Mesendoderm (in vitro differentiated cells): ENCODE data around the gene ZXDC.

ENCODE experiments used
- DNase-seq: peaks from one replicate; pipeline ENCODE4 v3.0.0; 2013
- H2AK5ac ChIP-seq: 2 replicates; pipeline ENCODE4 v1.6.1; 2013; ENCODE audit warnings: low read length, inconsistent platforms
- H2BK120ac ChIP-seq: 2 replicates; pipeline ENCODE4 v1.6.1; 2013; ENCODE audit warnings: low read depth, mild to moderate bottlenecking, low read length, moderate library complexity, mixed read lengths
- H2BK15ac ChIP-seq: replicated peaks from 2 replicates; pipeline ENCODE4 v1.6.1; 2013; ENCODE audit warnings: low read depth, mild to moderate bottlenecking, moderate library complexity
- H2BK5ac ChIP-seq: 2 replicates; pipeline ENCODE4 v1.6.1; 2013; ENCODE audit warnings: low read length, inconsistent platforms
- H3K18ac ChIP-seq: 2 replicates; pipeline ENCODE4 v1.6.1; 2013; ENCODE audit warnings: mild to moderate bottlenecking, low read length, mixed read lengths
- H3K23ac ChIP-seq: one replicate; pipeline ENCODE4 v1.6.1; 2013; ENCODE audit warnings: low read length
- H3K27ac ChIP-seq: 2 replicates; pipeline ENCODE4 v1.5.1; 2013; ENCODE audit warnings: low read depth, mild to moderate bottlenecking, inconsistent platforms, low read length, moderate library complexity
- H3K27me3 ChIP-seq: 2 replicates; pipeline ENCODE4 v1.6.1; 2013; ENCODE audit warnings: low read length, control low read depth, mild to moderate bottlenecking, inconsistent platforms; ENCODE audit not compliant: insufficient read depth, poor library complexity
- H3K36me3 ChIP-seq: 2 replicates; pipeline ENCODE4 v1.6.1; 2013; ENCODE audit warnings: low read length, inconsistent platforms; ENCODE audit not compliant: control insufficient read depth, insufficient read depth
- H3K4ac ChIP-seq: one replicate; pipeline ENCODE4 v1.6.1; 2013; ENCODE audit warnings: low read depth, mild to moderate bottlenecking, low read length, moderate library complexity
- H3K4me1 ChIP-seq: 2 replicates; pipeline ENCODE4 v1.6.1; 2013; ENCODE audit warnings: low read depth, low read length, inconsistent platforms; ENCODE audit not compliant: control insufficient read depth
- H3K4me2 ChIP-seq: 2 replicates; pipeline ENCODE4 v1.6.1; 2013; ENCODE audit warnings: low read length
- H3K4me3 ChIP-seq: 2 replicates; pipeline ENCODE4 v1.5.1; 2013; ENCODE audit warnings: mild to moderate bottlenecking, low read length
- H3K56ac ChIP-seq: one replicate; pipeline ENCODE4 v1.6.1; 2013; ENCODE audit warnings: low read length
- H3K79me1 ChIP-seq: 2 replicates; pipeline ENCODE4 v1.6.1; 2013; ENCODE audit warnings: low read length, inconsistent platforms
- H3K79me2 ChIP-seq: 2 replicates; pipeline ENCODE4 v1.6.1; 2013; ENCODE audit warnings: mild to moderate bottlenecking, low read length; ENCODE audit not compliant: control insufficient read depth, insufficient read depth
- H3K9ac ChIP-seq: 2 replicates; pipeline ENCODE4 v1.6.1; 2013; ENCODE audit warnings: low read length, inconsistent platforms
- H4K5ac ChIP-seq: one replicate; pipeline ENCODE4 v1.6.1; 2013; ENCODE audit warnings: low read length
- H4K8ac ChIP-seq: one replicate; pipeline ENCODE4 v1.6.1; 2013; ENCODE audit warnings: low read depth, mild to moderate bottlenecking, control low read depth, low read length, moderate library complexity
- WGBS: extraction: QIAGEN DNeasy Blood & Tissue Kit; methylation state at CpG from one replicate; pipeline ENCODE4 v1.1.7; 2013; ENCODE audit warnings: low lambda C conversion rate, missing lambda C conversion rate; ENCODE audit not compliant: insufficient coverage; ENCODE audit errors: extremely low coverage; 5-methylcytosine and 5-hydroxymethylcytosine counted together

The ZXDC gene

DNA sequence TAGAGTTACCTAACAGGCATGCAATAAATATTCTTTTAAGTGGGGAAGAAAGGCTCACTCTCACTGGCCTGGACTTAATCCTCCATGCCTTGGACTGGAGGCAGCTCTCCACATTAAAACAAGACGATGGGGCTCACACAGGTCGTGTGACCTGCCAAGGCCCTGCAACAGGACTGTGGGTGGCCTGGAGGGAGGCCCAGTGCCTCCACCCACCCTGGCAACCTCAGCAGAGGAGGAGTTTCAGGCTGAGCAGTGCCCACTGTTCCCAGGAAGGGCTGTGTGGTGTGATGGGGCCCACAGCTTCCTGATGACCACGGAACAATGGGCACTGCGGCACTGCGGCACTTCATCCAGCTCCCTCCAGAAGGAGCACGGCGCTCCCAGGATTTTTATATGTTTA is 36.3 kb upstream of the ZXDC start:
- Histone ChIP-seq H2BK120ac (no peak overlapping the region), H3K4me2 (no peak overlapping the region), H3K4ac (no peak overlapping the region), H4K5ac (no peak overlapping the region), H2AK5ac (no peak overlapping the region), H2BK15ac (no peak overlapping the region), H3K56ac (no peak overlapping the region), H2BK5ac (no peak overlapping the region), H3K27me3 (no peaks in the 10 kb centered on the region), H3K18ac (no peak overlapping the region), H3K9ac (no peak overlapping the region), H3K79me1 (no peaks in the 10 kb centered on the region), H3K23ac (no peak overlapping the region), H3K36me3 (no peaks in the 10 kb centered on the region), H3K79me2 (no peaks in the 10 kb centered on the region), H4K8ac (no peak overlapping the region), H3K4me1 (no peaks in the 10 kb centered on the region), H3K4me3 (no peak overlapping the region), H3K27ac (no peak overlapping the region)
- no peak for DNase-seq
- no CpG with 5 or more reads among the region's 7 CpGs for WGBS

DNA sequence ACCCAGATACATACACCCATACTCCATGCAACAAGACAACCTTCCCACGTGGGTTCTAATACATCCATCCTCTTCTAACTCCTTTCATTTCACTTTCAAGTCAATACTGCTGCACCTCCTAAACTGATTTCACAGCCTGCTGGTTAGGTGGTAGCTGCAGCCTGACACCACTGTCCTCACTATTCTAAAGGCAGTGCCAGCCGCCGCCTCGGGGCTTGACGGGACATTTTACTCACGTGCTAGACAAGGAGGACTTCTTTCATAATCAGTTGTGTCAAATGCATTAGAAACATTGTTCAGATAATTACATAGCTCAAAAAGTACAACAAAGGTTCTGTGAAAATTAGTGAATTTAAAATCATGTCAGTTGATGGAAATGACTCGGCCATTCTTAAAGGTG is 35.6 kb upstream of the ZXDC start:
- no peaks in the 10 kb centered on the region for H3K27me3 ChIP-seq
- no peaks in the 10 kb centered on the region for H3K79me2 ChIP-seq
- H3K18ac ChIP-seq: no peak overlapping the region
- H3K23ac ChIP-seq: no peak overlapping the region
- H2AK5ac ChIP-seq: no peak overlapping the region
- H2BK15ac ChIP-seq: no peak overlapping the region
- no peak overlapping the region for H3K56ac ChIP-seq
- no peak overlapping the region for H3K9ac ChIP-seq
- no peak overlapping the region for H4K5ac ChIP-seq
- no peak overlapping the region for H3K27ac ChIP-seq
- H3K4me1 ChIP-seq: no peaks in the 10 kb centered on the region
- no peak for DNase-seq
- no peak overlapping the region for H3K4me3 ChIP-seq
- H3K4me2 ChIP-seq: no peak overlapping the region
- no peaks in the 10 kb centered on the region for H3K36me3 ChIP-seq
- H2BK5ac ChIP-seq: no peak overlapping the region
- no peak overlapping the region for H4K8ac ChIP-seq
- no CpG with 5 or more reads among the region's 7 CpGs for WGBS
- no peak overlapping the region for H3K4ac ChIP-seq
- H3K79me1 ChIP-seq: no peaks in the 10 kb centered on the region
- H2BK120ac ChIP-seq: no peak overlapping the region

DNA sequence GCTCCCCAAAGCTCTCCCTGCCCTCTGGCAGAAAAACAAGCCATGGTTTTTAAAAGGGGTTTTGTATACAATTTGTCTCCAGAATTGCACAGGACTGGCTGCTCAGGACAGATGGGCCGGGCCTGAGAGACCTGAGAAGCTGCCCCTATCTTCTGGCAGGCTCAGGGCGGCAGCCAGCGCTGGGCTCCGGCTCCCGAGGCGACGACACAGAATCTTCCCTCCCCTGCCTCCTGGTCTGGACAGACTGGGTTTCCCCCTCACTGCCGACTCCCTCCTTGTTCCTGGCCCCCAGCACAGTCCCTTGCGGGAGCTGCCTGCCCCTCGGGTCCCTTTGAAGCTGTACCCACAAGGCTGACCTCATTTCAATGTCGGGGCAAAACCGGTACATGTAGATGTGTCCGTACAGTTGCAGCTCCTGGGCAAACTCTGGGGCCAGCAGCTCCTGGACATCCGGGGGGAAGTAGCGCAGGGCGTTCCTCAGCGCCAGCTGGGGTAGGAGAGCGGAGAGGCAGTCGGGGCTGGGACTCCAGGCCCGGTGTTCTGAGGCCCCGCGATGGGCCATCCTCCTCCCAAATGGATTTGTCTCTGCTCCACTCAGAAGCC is 34.7 kb upstream of the ZXDC start:
- H3K79me1 ChIP-seq: no peaks in the 10 kb centered on the region
- no peak overlapping the region for H3K9ac ChIP-seq
- no peak overlapping the region for H3K27ac ChIP-seq
- no peak overlapping the region for H4K5ac ChIP-seq
- H3K27me3 ChIP-seq: no peaks in the 10 kb centered on the region
- H3K79me2 ChIP-seq: no peaks in the 10 kb centered on the region
- no peak overlapping the region for H2AK5ac ChIP-seq
- H2BK120ac ChIP-seq: no peak overlapping the region
- no peak overlapping the region for H3K4me2 ChIP-seq
- no peak overlapping the region for H3K18ac ChIP-seq
- H3K56ac ChIP-seq: no peak overlapping the region
- no peak for DNase-seq
- no peak overlapping the region for H3K4me3 ChIP-seq
- WGBS: no CpG with 5 or more reads among the region's 22 CpGs
- H2BK5ac ChIP-seq: no peak overlapping the region
- no peak overlapping the region for H3K23ac ChIP-seq
- no peaks in the 10 kb centered on the region for H3K36me3 ChIP-seq
- H2BK15ac ChIP-seq: no peak overlapping the region
- H4K8ac ChIP-seq: no peak overlapping the region
- H3K4me1 ChIP-seq: no peaks in the 10 kb centered on the region
- H3K4ac ChIP-seq: no peak overlapping the region

DNA sequence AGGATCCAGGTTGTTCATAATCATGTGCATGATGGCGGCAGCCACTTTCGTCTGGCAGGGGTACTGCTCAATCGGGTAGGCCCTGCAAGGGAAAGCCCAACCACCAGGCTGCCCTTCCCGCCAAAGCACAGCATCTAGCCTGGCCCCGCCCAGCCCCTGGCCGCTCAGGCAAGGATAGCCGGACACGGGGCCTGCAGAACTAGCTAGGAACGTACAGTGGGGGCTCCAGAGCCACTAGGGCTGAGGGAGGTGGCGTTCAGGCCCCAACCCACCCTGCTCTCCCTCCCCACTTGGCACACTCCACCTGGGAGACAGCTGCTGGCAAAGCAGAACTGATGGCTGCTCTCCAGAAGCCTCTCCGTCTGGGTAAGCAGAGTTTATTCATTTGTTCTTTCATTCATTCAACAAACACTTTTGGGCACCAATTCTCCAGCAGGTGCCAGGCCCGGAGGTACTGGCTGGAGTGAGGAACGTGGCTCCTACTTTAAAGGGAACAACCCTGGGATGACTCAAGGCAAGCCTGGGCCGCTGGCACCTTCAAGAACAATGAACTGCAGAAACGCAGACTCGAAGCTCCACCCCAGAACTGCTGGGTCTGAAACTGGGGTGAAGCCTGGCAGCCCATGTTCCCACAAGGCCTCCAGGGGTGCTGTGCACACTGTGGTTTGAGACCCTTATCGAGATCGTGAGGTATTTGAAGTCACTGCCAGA is 34.1 kb upstream of the ZXDC start:
- Histone ChIP-seq H4K5ac (no peak overlapping the region), H3K18ac (no peak overlapping the region)

DNA sequence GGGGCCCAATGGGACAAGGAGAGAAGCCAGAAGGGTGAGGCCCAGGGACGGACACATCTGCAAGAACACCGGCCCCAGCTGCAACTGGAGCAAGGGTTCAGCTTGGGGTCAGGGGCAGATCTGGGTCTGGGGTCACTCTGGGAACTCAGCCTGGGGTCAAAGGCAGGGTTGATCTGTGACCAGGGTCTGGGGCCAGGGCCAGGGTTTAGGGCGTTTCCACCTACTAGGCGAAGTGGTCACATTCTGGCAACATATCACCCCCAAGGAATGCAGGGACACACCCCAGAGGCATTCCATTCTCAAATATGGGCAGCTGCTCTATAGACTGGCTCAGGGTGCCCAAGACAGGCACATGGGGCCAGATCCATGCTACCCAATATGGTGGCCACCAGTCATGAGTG is 32.9 kb upstream of the ZXDC start:
- no CpG with 5 or more reads among the region's 4 CpGs for WGBS
- H2BK5ac ChIP-seq: no peak overlapping the region
- no peaks in the 10 kb centered on the region for H3K79me1 ChIP-seq
- H2BK120ac ChIP-seq: no peak overlapping the region
- H2AK5ac ChIP-seq: no peak overlapping the region
- no peak overlapping the region for H3K4me3 ChIP-seq
- H2BK15ac ChIP-seq: no peak overlapping the region
- H3K9ac ChIP-seq: no peak overlapping the region
- no peaks in the 10 kb centered on the region for H3K36me3 ChIP-seq
- H4K5ac ChIP-seq: no peak overlapping the region
- H3K18ac ChIP-seq: no peak overlapping the region
- H4K8ac ChIP-seq: no peak overlapping the region
- no peak overlapping the region for H3K27ac ChIP-seq
- H3K79me2 ChIP-seq: no peaks in the 10 kb centered on the region
- H3K27me3 ChIP-seq: no peaks in the 10 kb centered on the region
- no peak overlapping the region for H3K4ac ChIP-seq
- H3K4me1 ChIP-seq: no peaks in the 10 kb centered on the region
- H3K56ac ChIP-seq: no peak overlapping the region
- no peak for DNase-seq
- no peak overlapping the region for H3K4me2 ChIP-seq
- no peak overlapping the region for H3K23ac ChIP-seq

More for the DNA sequence above, 34.1 kb upstream of the ZXDC start:
- Histone ChIP-seq H3K36me3 (no peaks in the 10 kb centered on the region), H3K79me2 (no peaks in the 10 kb centered on the region), H3K79me1 (no peaks in the 10 kb centered on the region), H3K27me3 (no peaks in the 10 kb centered on the region), H3K4ac (no peak overlapping the region), H4K8ac (no peak overlapping the region), H3K4me2 (no peak overlapping the region), H2AK5ac (no peak overlapping the region), H2BK15ac (no peak overlapping the region), H2BK5ac (no peak overlapping the region), H2BK120ac (no peak overlapping the region), H3K23ac (no peak overlapping the region), H3K27ac (no peak overlapping the region), H3K4me1 (no peaks in the 10 kb centered on the region), H3K56ac (no peak overlapping the region), H3K4me3 (no peak overlapping the region), H3K9ac (no peak overlapping the region)
- DNase-seq: no peak
- no CpG with 5 or more reads among the region's 18 CpGs for WGBS

DNA sequence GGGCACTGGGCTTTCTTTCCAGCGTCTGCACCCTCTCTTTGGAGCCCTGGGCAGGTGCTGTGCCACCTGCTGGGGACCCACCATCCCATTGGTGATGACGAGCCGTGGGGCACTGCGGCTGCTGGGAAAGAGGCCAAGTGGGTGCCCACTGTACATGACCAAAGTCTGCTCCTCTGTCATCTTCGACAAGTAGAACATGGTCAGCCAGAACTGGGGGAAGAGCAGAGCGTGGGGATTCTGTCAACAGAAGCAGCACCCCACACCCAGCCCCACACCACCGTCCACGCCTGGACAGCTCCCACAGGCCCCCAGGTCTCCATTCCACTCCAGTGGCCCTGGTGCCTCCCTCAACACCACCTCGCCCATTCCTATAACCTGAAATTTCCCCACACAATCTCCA is 32.2 kb upstream of the ZXDC start:
- Histone ChIP-seq H3K9ac (no peak overlapping the region), H3K79me1 (no peaks in the 10 kb centered on the region), H2BK5ac (no peak overlapping the region), H2AK5ac (no peak overlapping the region), H3K23ac (no peak overlapping the region), H3K4me1 (no peaks in the 10 kb centered on the region), H3K27ac (no peak overlapping the region), H3K56ac (no peak overlapping the region), H3K79me2 (no peaks in the 10 kb centered on the region), H3K18ac (no peak overlapping the region), H3K4me3 (no peak overlapping the region), H2BK120ac (no peak overlapping the region), H3K4me2 (no peak overlapping the region), H3K27me3 (no peaks in the 10 kb centered on the region), H3K36me3 (no peaks in the 10 kb centered on the region), H3K4ac (no peak overlapping the region), H4K8ac (no peak overlapping the region), H4K5ac (no peak overlapping the region), H2BK15ac (no peak overlapping the region)
- no peak for DNase-seq
- no CpG with 5 or more reads among the region's 9 CpGs for WGBS
